ENCODE results near the gene TLR2. TPM values are rescaled to one million over a fixed set of nuclear protein-coding genes. Genes with fewer than 3 reads are reported as not detected.

The TLR2 gene
- total and polyA plus RNA-seq, 4 donors = 27.5 to 190 (median 140) TPM

DNA sequence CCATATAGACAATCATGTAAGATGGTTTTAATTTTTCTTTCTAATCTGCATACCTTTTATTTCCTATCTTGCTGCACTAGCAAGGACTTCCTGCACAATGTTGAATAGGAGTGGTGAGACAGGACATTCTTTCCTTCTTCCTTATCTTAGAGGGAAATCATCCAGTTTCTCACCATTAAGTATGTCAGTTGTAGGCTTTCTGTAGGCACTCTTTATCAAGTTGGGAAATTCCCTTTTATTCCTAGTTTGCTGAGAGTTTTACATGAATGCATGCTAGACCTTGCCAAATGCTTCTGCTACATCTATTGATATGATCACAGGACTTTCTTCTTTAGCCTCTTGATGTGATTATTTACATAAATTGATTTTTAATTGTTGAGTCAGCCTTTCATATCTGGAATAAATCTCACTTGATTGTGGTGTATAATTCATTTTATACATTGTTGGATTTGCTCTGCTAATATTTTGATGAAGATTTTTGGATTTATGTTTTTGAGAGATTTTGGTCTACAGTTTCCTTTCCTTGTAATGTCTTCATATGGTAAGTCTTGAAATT is 51.9 kb downstream of the TLR2 start:
- DNase-seq = no peak
- no peak overlapping the region for H3K4me3 ChIP-seq
- no peak for ATAC-seq (ENCODE audit: insufficient read depth, low FRiP score)
- TF ChIP-seq, protein P1, sequence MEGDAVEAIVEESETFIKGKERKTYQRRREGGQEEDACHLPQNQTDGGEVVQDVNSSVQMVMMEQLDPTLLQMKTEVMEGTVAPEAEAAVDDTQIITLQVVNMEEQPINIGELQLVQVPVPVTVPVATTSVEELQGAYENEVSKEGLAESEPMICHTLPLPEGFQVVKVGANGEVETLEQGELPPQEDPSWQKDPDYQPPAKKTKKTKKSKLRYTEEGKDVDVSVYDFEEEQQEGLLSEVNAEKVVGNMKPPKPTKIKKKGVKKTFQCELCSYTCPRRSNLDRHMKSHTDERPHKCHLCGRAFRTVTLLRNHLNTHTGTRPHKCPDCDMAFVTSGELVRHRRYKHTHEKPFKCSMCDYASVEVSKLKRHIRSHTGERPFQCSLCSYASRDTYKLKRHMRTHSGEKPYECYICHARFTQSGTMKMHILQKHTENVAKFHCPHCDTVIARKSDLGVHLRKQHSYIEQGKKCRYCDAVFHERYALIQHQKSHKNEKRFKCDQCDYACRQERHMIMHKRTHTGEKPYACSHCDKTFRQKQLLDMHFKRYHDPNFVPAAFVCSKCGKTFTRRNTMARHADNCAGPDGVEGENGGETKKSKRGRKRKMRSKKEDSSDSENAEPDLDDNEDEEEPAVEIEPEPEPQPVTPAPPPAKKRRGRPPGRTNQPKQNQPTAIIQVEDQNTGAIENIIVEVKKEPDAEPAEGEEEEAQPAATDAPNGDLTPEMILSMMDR (IDR thresholded peaks at IDR 0.05; ENCODE audit: control extremely low read depth, extremely low read depth) = no peak
- H3K9ac ChIP-seq (ENCODE audit: insufficient read depth in 1 of 2, low read length in 2 of 2) = no peak overlapping the region
- H3K36me3 ChIP-seq (ENCODE audit: control insufficient read depth in 4 of 4, insufficient read depth in 4 of 4, low read length in 4 of 4) = no peaks in the 10 kb centered on the region
- H3K4me1 ChIP-seq (ENCODE audit: control insufficient read depth in 5 of 5, insufficient read depth in 5 of 5, low read length in 5 of 5) = peaks cover 0 to 6% (median 0%) of the 10 kb centered on the region in 5 donors
- no peaks in the 10 kb centered on the region for H3K27me3 ChIP-seq (ENCODE audit: control insufficient read depth in 3 of 3, insufficient read depth in 3 of 3, low read length in 2 of 3)
- no peak overlapping the region for H3K27ac ChIP-seq (ENCODE audit: low read depth in 1 of 2, low read length in 1 of 2)
- peaks cover 0 to 5% (median 3%) of the 10 kb centered on the region in 4 donors for H3K9me3 ChIP-seq (ENCODE audit: control insufficient read depth in 4 of 4, insufficient read depth in 3 of 4, low read length in 3 of 4)

DNA sequence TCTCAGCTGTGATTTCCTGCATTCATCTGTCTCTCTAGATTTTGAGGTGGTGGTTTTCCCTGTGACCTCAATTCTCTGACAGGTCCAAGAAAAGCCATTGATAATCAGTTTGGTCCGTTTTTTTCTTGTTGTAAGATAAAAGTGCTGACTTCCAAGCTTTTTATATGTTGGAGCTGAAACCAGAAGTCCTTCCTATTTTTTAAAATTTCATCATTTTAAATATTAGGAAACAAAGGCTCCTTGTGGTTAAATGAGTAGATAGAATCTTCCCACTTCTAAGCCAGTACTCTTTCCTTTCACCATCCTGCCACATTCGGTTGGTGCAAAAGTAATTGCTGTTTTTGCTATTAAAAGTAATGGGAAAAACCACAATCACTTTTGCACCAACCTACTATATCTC is 57.5 kb downstream of the TLR2 start:
- H3K9ac ChIP-seq (ENCODE audit: insufficient read depth in 1 of 2, low read length in 2 of 2) = no peak overlapping the region
- no peaks in the 10 kb centered on the region for H3K27me3 ChIP-seq (ENCODE audit: control insufficient read depth in 3 of 3, insufficient read depth in 3 of 3, low read length in 2 of 3)
- no peak overlapping the region for H3K27ac ChIP-seq (ENCODE audit: low read depth in 1 of 2, low read length in 1 of 2)
- TF ChIP-seq, protein P1 (IDR thresholded peaks at IDR 0.05; ENCODE audit: control extremely low read depth, extremely low read depth) = no peak
- ATAC-seq (ENCODE audit: insufficient read depth, low FRiP score) (no peak), DNase-seq (no peak)
- H3K36me3 ChIP-seq (ENCODE audit: control insufficient read depth in 4 of 4, insufficient read depth in 4 of 4, low read length in 4 of 4) = no peaks in the 10 kb centered on the region
- no peak overlapping the region for H3K4me3 ChIP-seq
- H3K4me1 ChIP-seq (ENCODE audit: control insufficient read depth in 5 of 5, insufficient read depth in 5 of 5, low read length in 5 of 5) = no peaks in the 10 kb centered on the region
- H3K9me3 ChIP-seq (ENCODE audit: control insufficient read depth in 4 of 4, insufficient read depth in 3 of 4, low read length in 3 of 4) = peaks cover 0 to 7% (median 4%) of the 10 kb centered on the region in 4 donors
- 46 to 69% methylated on average over 2 of the region's 2 CpGs for WGBS, 2 donors

DNA sequence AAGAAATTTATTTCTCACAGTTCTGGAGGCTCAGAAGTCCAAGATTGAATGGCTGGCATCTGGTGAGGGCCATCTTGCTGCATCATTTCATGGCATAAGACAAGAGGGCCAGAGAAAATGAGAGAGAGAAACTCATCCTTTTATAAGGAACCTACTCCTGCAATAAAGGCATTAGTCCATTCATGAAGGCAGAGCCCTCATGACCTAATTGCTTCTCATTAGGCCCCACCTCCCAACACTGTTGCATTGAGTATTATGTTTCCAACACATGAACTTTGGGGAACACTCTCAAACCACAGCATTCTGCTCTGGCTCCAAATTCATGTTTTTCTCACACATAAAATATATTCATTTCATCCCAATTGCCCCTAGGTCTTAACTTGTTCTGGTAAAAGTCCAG is 61.6 kb downstream of the TLR2 start:
- Histone ChIP-seq H3K27me3 (ENCODE audit: control insufficient read depth in 3 of 3, insufficient read depth in 3 of 3, low read length in 2 of 3) (no peaks in the 10 kb centered on the region), H3K9ac (ENCODE audit: insufficient read depth in 1 of 2, low read length in 2 of 2) (no peak overlapping the region), H3K36me3 (ENCODE audit: control insufficient read depth in 4 of 4, insufficient read depth in 4 of 4, low read length in 4 of 4) (no peaks in the 10 kb centered on the region), H3K4me1 (ENCODE audit: control insufficient read depth in 5 of 5, insufficient read depth in 5 of 5, low read length in 5 of 5) (peaks cover 0 to 2% (median 0%) of the 10 kb centered on the region in 5 donors), H3K4me3 (no peak overlapping the region), H3K9me3 (ENCODE audit: control insufficient read depth in 4 of 4, insufficient read depth in 3 of 4, low read length in 3 of 4) (peaks cover 0 to 8% (median 4%) of the 10 kb centered on the region in 4 donors), H3K27ac (ENCODE audit: low read depth in 1 of 2, low read length in 1 of 2) (no peak overlapping the region)
- DNase-seq = no peak
- ATAC-seq (ENCODE audit: insufficient read depth, low FRiP score) = no peak
- TF ChIP-seq, protein P1 (IDR thresholded peaks at IDR 0.05; ENCODE audit: control extremely low read depth, extremely low read depth) = no peak

DNA sequence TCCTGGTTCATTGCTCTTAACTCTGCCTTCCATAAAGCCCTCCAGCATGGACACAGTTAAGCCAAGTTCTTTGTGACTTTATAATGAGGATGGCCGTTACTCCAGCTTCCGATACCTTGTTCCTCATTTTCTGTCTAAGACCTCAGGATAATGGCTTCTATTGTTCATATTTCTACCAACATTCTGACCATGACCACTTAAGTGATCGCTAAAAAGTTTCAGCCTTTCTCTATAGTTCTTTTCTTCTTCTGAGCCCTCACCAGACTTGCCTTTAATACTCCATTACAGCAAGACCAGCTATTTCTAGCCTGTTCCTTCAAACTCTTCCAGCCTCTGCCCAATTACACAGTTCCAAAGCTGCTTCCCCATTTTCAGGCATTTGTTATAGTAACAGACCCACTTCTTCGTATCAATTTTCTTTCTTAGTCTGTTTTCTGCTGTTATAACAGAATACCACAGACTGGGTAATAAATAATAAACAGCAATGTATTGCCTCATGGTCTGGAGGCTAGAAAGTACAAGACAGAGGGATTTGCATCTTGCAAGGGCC is 63.4 kb downstream of the TLR2 start:
- Histone ChIP-seq H3K27ac (ENCODE audit: low read depth in 1 of 2, low read length in 1 of 2) (no peak overlapping the region), H3K4me3 (no peak overlapping the region), H3K27me3 (ENCODE audit: control insufficient read depth in 3 of 3, insufficient read depth in 3 of 3, low read length in 2 of 3) (no peaks in the 10 kb centered on the region), H3K4me1 (ENCODE audit: control insufficient read depth in 5 of 5, insufficient read depth in 5 of 5, low read length in 5 of 5) (peaks cover 0 to 2% (median 0%) of the 10 kb centered on the region in 5 donors), H3K9me3 (ENCODE audit: control insufficient read depth in 4 of 4, insufficient read depth in 3 of 4, low read length in 3 of 4) (peaks cover 0 to 3% (median 0%) of the 10 kb centered on the region in 4 donors), H3K36me3 (ENCODE audit: control insufficient read depth in 4 of 4, insufficient read depth in 4 of 4, low read length in 4 of 4) (no peaks in the 10 kb centered on the region), H3K9ac (ENCODE audit: insufficient read depth in 1 of 2, low read length in 2 of 2) (no peak overlapping the region)
- DNase-seq = no peak
- TF ChIP-seq, protein P1 (IDR thresholded peaks at IDR 0.05; ENCODE audit: control extremely low read depth, extremely low read depth) = no peak
- ATAC-seq (ENCODE audit: insufficient read depth, low FRiP score) = no peak
- WGBS, 2 donors = 29 to 71% methylated on average over 4 of the region's 4 CpGs

All from lung (tissue), 12 donors.